GM18517 (cell line): ENCODE results near the gene GPC3.
"Not testable (repeated sequence)": the region's sequence is repeated elsewhere in the genome, so short reads cannot be mapped to it uniquely, and the experiment has no call there.

Experiments used
- ATAC-seq: cut with Tn5 transposase; IDR thresholded peaks from one replicate; pipeline ENCODE4 v1.9.1; 2021; ENCODE audit warnings: mild to moderate bottlenecking, moderate library complexity; ENCODE audit not compliant: unreplicated experiment

Gene GPC3

DNA sequence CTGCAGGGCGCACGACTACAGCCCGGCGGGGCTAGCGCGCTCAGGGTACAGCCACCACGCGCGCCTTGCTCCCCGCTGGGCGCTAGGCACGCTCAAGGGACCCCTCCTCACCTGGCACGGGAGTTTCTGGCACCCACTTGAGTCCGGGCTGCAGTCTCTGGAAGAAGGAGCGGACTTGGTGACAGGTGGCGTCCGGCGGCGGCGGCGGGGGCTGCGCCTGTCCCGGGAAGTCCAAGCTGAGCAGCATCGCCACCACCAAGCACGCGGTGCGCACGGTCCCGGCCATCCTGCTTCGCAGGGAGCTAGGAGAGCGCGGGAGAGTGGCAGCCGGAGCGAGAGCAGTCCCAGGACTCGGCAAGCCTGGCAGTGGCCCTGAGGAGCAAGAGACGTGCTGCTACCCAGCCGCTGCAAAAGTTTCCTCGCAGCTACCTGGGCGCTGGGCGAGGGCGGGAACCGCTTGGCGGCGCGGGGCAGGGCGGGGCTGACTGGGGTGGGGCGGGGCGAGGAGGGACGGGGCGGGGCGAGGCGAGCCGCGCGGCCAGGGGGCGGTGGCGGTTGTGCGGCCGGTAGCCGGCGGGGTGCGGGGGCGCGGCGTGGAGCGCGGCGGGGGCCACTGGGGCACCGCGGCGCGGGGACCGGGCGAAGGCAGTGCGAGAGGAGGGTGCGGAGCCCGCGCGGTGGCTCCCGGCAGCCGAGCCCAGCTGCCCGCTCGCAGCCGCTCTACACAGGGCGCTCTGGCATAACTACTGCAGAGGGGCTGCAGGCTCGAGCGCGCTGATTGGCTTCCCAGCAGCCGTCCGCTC is at the start of gene GPC3:
TSS of gene GPC3 (minus strand) at position 431 of the 803 bp plus-strand sequence.
- no peak for ATAC-seq

- no peak for ATAC-seq
Measured at GRCh38 chrX:134032441-134032840, 47.0 kb upstream of the GPC3 start.

DNA sequence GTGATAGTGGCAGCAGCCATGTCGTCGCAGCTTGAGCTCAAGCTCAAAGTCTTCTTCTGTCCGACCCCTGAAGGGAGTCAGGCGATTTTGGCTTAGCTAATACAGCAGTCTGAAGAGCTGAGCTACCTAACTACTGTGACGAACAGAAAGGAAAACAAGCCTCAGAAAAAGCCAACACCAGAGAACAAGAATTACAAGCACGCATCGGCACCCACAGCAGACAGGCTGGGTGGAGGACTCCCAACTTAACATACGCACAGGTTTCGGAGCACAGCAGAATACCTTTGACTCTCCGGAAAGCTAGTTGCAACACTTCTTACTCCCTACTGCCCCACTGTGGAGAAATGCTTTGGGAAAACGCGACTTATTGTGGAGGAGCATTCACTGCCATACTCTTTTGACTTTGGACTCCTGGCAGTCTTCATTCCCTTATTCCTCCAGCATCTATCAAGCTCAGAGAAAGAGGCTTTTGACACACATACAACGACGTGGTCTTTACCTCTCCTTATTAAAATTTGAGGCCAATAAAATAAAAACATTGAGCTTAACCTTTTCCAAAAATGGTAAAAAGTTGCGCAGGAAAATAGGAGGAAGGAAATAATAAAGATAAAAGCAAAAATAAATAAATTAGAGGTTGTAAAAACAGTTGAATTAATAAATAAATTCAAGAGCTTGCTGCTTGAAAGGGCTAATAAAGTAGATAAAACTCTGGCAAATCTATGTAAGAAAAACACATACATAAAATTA is 41.3 kb upstream of the GPC3 start:
- no peak for ATAC-seq

- no peak for ATAC-seq
Measured at GRCh38 chrX:134025986-134026545, 40.7 kb upstream of the GPC3 start.

DNA sequence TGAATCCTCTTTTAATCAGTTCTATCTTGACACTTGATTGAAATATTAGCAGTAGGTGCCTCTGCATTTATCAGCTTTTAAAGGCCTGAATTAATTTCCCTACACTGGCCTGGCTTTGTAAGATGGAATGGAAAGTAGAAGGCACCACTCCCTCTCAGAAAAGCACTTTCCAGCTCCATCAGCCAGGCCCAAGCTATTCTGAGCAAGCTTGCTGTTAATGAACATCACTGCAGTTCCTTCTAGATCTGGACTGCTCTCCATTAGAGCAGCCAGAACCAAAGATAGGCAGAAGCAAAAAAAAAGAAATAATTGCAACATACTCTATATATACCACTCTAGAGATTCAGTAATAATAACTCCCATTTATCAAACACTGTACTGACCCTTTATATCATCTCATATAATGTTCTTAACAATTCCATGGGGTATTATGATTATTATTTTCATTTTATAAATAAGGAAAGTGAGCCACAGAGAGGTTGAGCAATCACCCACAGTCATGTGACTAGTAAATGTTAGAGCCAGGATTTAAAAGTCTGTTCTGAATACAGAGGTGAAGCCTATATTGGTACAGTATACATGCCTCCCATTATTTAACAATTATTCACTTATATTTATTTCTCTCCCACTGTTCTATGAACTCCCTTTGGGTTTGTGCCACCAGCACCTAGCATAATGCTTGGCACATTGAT is 39.4 kb upstream of the GPC3 start:
- no peak for ATAC-seq

GRCh38 chrX:134023851-134024281 is 38.5 kb upstream of the GPC3 start:
- no peak for ATAC-seq

DNA sequence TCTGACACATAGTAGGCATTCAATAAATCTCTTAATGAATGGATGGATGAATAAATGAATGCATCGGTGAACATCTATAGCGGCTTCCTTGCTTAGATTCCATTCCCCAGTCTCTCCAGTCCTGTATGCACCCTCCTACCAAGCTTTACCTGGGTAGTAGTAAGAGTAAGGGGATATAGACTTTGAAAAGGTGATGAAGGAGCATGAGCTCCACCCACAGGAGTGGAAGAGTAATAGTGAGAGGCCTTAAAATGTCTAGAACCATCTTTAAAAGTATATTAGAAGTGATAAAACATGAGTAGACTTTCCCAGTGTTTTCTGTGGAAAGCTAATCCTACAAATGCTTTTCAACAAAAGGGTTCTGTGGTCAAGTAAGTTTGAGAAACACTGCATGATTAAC is 35.5 kb upstream of the GPC3 start:
- no peak for ATAC-seq

GRCh38 chrX:134019567-134020206 is 34.3 kb upstream of the GPC3 start:
- no peak for ATAC-seq

DNA sequence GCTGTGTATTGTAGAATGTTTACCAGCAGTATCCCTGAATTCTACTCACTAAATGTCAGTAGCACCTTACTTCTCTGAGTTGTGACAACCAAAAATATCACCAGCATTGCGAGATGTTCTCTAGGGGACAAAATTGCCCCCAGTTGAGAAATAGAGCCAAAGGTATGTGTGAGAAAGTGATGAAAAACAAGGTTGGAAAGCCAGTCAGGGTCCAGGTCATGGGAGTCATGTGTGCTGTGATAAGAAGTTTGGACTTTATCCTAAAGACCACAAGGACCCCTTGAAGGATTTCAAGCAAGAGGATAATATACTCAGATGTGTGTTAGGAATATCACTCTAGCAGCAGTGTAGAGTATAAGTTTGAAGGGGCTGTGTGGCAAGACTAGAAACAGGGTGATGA is 30.9 kb upstream of the GPC3 start:
- not testable (repeated sequence) for ATAC-seq

GRCh38 chrX:134015510-134015909 is 30.1 kb upstream of the GPC3 start:
- not testable (repeated sequence) for ATAC-seq

DNA sequence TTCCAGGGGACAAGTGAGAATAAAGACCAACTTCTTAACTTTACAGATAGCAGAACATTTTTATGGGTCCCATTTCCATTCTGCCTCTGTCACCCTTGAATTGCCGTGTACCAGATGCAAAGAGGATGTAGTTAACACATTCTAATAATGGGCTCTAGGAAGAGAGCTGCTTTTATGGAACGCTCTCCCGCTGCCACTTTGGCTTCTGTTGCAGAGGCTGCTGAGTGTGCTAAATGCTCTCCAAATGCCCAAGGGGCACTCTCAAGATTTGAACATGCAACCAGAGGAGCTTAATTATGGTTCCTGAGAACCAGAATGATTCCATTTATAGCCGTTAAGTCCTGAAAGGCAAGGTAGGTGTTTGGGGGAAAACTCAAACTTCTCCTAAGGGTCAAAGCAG is 28.1 kb upstream of the GPC3 start:
- no peak for ATAC-seq

GRCh38 chrX:134013092-134013497 is 27.7 kb upstream of the GPC3 start:
- no peak for ATAC-seq

DNA sequence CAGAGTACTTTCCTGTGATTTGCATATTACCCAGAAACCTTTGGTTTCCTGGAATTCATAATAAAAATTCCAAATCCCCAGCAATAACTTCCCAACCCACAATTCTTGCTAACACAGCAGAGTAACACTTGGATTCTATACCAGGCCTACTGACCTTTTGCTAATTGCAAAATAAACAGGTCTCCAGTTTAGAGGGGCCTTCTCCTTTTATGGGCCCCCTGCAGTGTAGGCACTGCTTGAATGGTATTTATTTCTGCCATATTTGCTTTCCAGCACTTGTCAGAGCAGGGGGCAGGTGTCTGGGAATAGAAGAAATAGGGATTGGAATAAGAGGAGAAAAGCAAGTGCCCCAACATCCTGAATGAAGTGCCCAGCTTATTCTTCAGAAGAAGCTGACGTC is 25.3 kb upstream of the GPC3 start:
- no peak for ATAC-seq

DNA sequence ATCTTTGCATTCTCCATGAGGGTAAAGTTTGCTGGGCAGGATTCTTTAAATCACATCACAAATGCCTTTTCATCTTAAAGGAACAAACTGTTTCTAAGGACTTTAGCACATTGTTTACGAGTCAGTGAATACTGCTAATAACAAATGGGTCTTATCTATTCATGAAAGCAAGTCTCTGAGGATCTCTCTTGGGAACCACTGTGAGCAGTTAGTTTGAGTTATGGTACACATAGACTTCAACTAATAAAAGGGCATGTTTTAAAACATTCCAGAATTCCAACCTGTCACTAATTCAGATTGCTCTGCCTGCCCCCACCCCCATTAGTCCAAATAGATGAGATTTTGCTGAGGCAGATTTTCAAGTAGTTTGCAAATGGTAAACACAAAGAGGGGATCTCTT is 22.3 kb upstream of the GPC3 start:
- no peak for ATAC-seq

- peak; percentile 43 for ATAC-seq
Measured at GRCh38 chrX:134006484-134007161, 21.2 kb upstream of the GPC3 start.

- ATAC-seq = no peak
Measured at GRCh38 chrX:134004084-134004483, 18.7 kb upstream of the GPC3 start.

- no peak for ATAC-seq
Measured at GRCh38 chrX:134002921-134003615, 17.7 kb upstream of the GPC3 start.

- no peak for ATAC-seq
Measured at GRCh38 chrX:134000260-134001245, 15.2 kb upstream of the GPC3 start.
